ENCODE results near the gene CNTRL. TPM values are rescaled to one million over a fixed set of nuclear protein-coding genes. Genes with fewer than 3 reads are reported as not detected.

The CNTRL gene
- total RNA-seq, 1 experiment from 2014 or later, result 11.6 TPM

DNA sequence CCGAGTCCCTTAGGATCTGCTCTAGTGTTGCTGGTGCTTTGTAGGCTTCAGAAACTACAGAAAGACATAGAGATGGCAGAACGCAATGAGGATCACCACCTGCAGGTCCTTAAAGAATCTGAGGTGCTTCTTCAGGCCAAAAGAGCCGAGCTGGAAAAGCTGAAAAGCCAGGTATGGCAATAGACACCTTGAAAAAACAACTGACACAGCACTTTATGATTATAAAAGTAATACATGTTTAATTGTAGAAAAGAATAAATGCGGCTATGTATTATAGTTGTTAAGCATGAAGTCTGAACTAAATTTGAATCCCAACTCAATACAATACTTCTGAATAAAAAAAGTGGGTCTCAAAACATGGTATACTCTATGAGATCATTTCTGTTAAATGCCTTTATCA lies 83.2 kb downstream of the CNTRL start:
- H3K18ac ChIP-seq (ENCODE audit: insufficient read length, low read depth, low read length), result no peak overlapping the region
- H3K36me3 Mint-ChIP-seq (ENCODE audit: insufficient read depth in 1 of 3, low read depth in 3 of 3), result peaks cover 0 to 43% (median 26%) of the 10 kb centered on the region in 3 experiments; a peak in 5 of 7 replicates
- no peak overlapping the region for H2AK5ac ChIP-seq (ENCODE audit: insufficient read length, low read length)
- H3K4ac ChIP-seq (ENCODE audit: low read depth, low read length), result no peak overlapping the region
- H3K27ac Mint-ChIP-seq, result no peak overlapping the region
- no peak overlapping the region for H2BK5ac ChIP-seq (ENCODE audit: insufficient read length, low read length)
- no peak for TF ChIP-seq CTCF (conservative IDR thresholded peaks at IDR 0.05)
- no peak overlapping the region for H3T11ph ChIP-seq (ENCODE audit: low read length)
- no peak overlapping the region for H3K27ac ChIP-seq (ENCODE audit: insufficient read length, low read depth, low read length)
- H2AFZ ChIP-seq (ENCODE audit: low read length), result no peak overlapping the region
- H3K23me2 ChIP-seq (ENCODE audit: insufficient read length, low read depth, low read length, poor library complexity, severe bottlenecking), result no peaks in the 10 kb centered on the region
- no peak overlapping the region for H4K8ac ChIP-seq (replicated peaks; ENCODE audit: insufficient read length, low read depth, low read length)
- no CpG with 5 or more reads among the region's 4 CpGs for WGBS (ENCODE audit: extremely low coverage, insufficient read length, low lambda C conversion rate)
- no peak overlapping the region for H3K4me3 Mint-ChIP-seq
- H2BK15ac ChIP-seq (ENCODE audit: low read depth, low read length), result no peak overlapping the region
- no peak overlapping the region for H4K5ac ChIP-seq (ENCODE audit: insufficient read length, low read depth, low read length)
- no peaks in the 10 kb centered on the region for H4K20me1 ChIP-seq (ENCODE audit: control insufficient read depth, insufficient read depth, insufficient read length)
- H4K91ac ChIP-seq (ENCODE audit: insufficient read length, low read depth, low read length), result no peak overlapping the region
- no peaks in the 10 kb centered on the region for H3K9me3 Mint-ChIP-seq
- no peaks in the 10 kb centered on the region for H3K79me2 ChIP-seq (ENCODE audit: insufficient read depth, low read length)
- no peak overlapping the region for H3K14ac ChIP-seq (ENCODE audit: insufficient read depth, low read length)
- no peak overlapping the region for H3K56ac ChIP-seq (ENCODE audit: insufficient read length, low read depth, low read length)
- no peaks in the 10 kb centered on the region for H3K4me1 Mint-ChIP-seq
- H3K23ac ChIP-seq (ENCODE audit: insufficient read length, low read depth, low read length), result no peak overlapping the region
- H2BK120ac ChIP-seq (ENCODE audit: low read depth, low read length, poor library complexity, severe bottlenecking), result no peak overlapping the region
- no peak overlapping the region for H3K4me2 ChIP-seq (ENCODE audit: insufficient read depth, insufficient read length, low read length)
- no peaks in the 10 kb centered on the region for H3K9me3 ChIP-seq (ENCODE audit: control insufficient read depth, low read depth, low read length)
- DNase-seq, result no peak
- no peak overlapping the region for H2BK20ac ChIP-seq (ENCODE audit: low read depth, low read length, poor library complexity, severe bottlenecking)
- no peaks in the 10 kb centered on the region for H3K27me3 Mint-ChIP-seq (ENCODE audit: low read depth)
- H2BK12ac ChIP-seq (ENCODE audit: insufficient read length, low read depth, low read length), result no peak overlapping the region
- no peaks in the 10 kb centered on the region for H3K27me3 ChIP-seq (ENCODE audit: insufficient read depth, low read length)
- H3K4me1 ChIP-seq (ENCODE audit: insufficient read depth, low read length), result no peaks in the 10 kb centered on the region
- no peaks in the 10 kb centered on the region for H3K79me1 ChIP-seq (ENCODE audit: insufficient read depth, low read depth, low read length, poor library complexity, severe bottlenecking)
- H3K9ac ChIP-seq (ENCODE audit: extremely low read depth, insufficient read length, low read length), result no peak overlapping the region
